Type B pancreatic cell (in vitro differentiated cells): ENCODE results near the gene DND1. TPM values are rescaled to one million over a fixed set of nuclear protein-coding genes. Genes with fewer than 3 reads are reported as not detected.
"Not testable (repeated sequence)": the region's sequence is repeated elsewhere in the genome, so short reads cannot be mapped to it uniquely, and the experiment has no call there.

Source experiments
- DNase-seq: peaks from one replicate; pipeline ENCODE4 v3.0.0; 2021; ENCODE audit warnings: mixed read lengths; ENCODE audit not compliant: unreplicated experiment; ENCODE audit errors: extremely low spot score
- H3K27ac Mint-ChIP-seq: 2 replicates; pipeline ENCODE4 v1.8.0; 2021; ENCODE audit warnings: mild to moderate bottlenecking, mixed read lengths
- H3K27me3 Mint-ChIP-seq: 2 replicates; pipeline ENCODE4 v1.8.0; 2021; ENCODE audit warnings: mixed read lengths
- H3K36me3 Mint-ChIP-seq: 2 replicates; pipeline ENCODE4 v1.8.0; 2021; ENCODE audit warnings: mixed read lengths
- H3K4me1 Mint-ChIP-seq: one replicate; pipeline ENCODE4 v1.8.0; 2021; ENCODE audit warnings: mixed read lengths; ENCODE audit not compliant: unreplicated experiment
- H3K4me3 Mint-ChIP-seq: 2 replicates; pipeline ENCODE4 v1.8.0; 2021; ENCODE audit warnings: mild to moderate bottlenecking, mixed read lengths
- H3K9me3 Mint-ChIP-seq: 2 replicates; pipeline ENCODE4 v1.8.0; 2021; ENCODE audit warnings: mixed read lengths
- CTCF ChIP-seq: fragments of 200-600 bp; sonication (generic); conservative IDR thresholded peaks from 2 replicates; pipeline ENCODE4 v1.5.0; 2021; ENCODE audit warnings: antibody characterized with exemption, mild to moderate bottlenecking
- long read RNA-seq: library from polyadenylated mRNA; unstranded; transcript quantifications from one replicate; pipeline ENCODE4 v2.0.0, GENCODE V29; 2020
- total RNA-seq: library from RNA; stranded (reverse); gene quantifications from 2 replicates; pipeline ENCODE4 v1.2.1, GENCODE V29; 2021; ENCODE audit warnings: low replicate concordance

DND1 gene
- total RNA-seq, result 1.6 and 2.6 TPM in 2 replicates
- long read RNA-seq, partial matches to known transcripts, result 0 of 1 reads
- long read RNA-seq, other reads (novel, unspliced or antisense), result 1 of 1 reads

GRCh38 chr5:140673187-140673976, at the start of gene DND1:
Gene DND1 (minus strand): TSS chr5:140673576. CDS start chr5:140673542, 34 bp downstream.
- H3K36me3 Mint-ChIP-seq, result peaks cover 11% of the 10 kb centered on the region
- H3K27ac Mint-ChIP-seq, result no peak within 1 kb of the TSS
- no peak within 1 kb of the TSS for H3K4me3 Mint-ChIP-seq
- no peak for TF ChIP-seq CTCF
- no peaks in the 10 kb centered on the region for H3K27me3 Mint-ChIP-seq
- DNase-seq, result no peak
- H3K4me1 Mint-ChIP-seq, result no peaks in the 10 kb centered on the region
- no peaks in the 10 kb centered on the region for H3K9me3 Mint-ChIP-seq

GRCh38 chr5:140721395-140721794, 48.0 kb upstream of the DND1 start:
- not testable (repeated sequence) for H3K36me3 Mint-ChIP-seq, DNase-seq, H3K27ac Mint-ChIP-seq, H3K4me3 Mint-ChIP-seq, H3K9me3 Mint-ChIP-seq, H3K4me1 Mint-ChIP-seq
- H3K27me3 Mint-ChIP-seq, result peaks cover 11% of the 10 kb centered on the region

- not testable (repeated sequence) for H3K4me3 Mint-ChIP-seq, DNase-seq, H3K27me3 Mint-ChIP-seq, H3K4me1 Mint-ChIP-seq, H3K9me3 Mint-ChIP-seq, H3K36me3 Mint-ChIP-seq, H3K27ac Mint-ChIP-seq
Measured at GRCh38 chr5:140720738-140721137, 47.4 kb upstream of the DND1 start.

- Mint-ChIP-seq H3K9me3 (no peaks in the 10 kb centered on the region), H3K27ac (peak overlapping the region; percentile 73), H3K27me3 (peaks cover 2% of the 10 kb centered on the region), H3K4me1 (no peaks in the 10 kb centered on the region), H3K4me3 (peak overlapping the region; percentile 66), H3K36me3 (no peaks in the 10 kb centered on the region)
- DNase-seq, result no peak
- no peak for TF ChIP-seq CTCF
Measured at GRCh38 chr5:140718266-140718592, 44.9 kb upstream of the DND1 start.

- not testable (repeated sequence) for DNase-seq, H3K27me3 Mint-ChIP-seq, H3K9me3 Mint-ChIP-seq, H3K36me3 Mint-ChIP-seq, H3K4me1 Mint-ChIP-seq, H3K4me3 Mint-ChIP-seq, H3K27ac Mint-ChIP-seq
Measured at GRCh38 chr5:140716238-140716637, 42.9 kb upstream of the DND1 start.

- Mint-ChIP-seq H3K36me3 (no peaks in the 10 kb centered on the region), H3K4me3 (no peak overlapping the region), H3K27ac (no peak overlapping the region), H3K4me1 (peaks cover 10% of the 10 kb centered on the region), H3K27me3 (peaks cover 10% of the 10 kb centered on the region), H3K9me3 (no peaks in the 10 kb centered on the region)
- TF ChIP-seq CTCF, result no peak
- DNase-seq, result no peak
Measured at GRCh38 chr5:140713562-140714094, 40.3 kb upstream of the DND1 start.

- Mint-ChIP-seq H3K27ac (peak overlapping the region; percentile 100), H3K9me3 (no peaks in the 10 kb centered on the region), H3K36me3 (no peaks in the 10 kb centered on the region), H3K27me3 (peaks cover 10% of the 10 kb centered on the region), H3K4me1 (peaks cover 10% of the 10 kb centered on the region), H3K4me3 (peak overlapping the region; percentile 93)
- no peak for TF ChIP-seq CTCF
- no peak for DNase-seq
Measured at GRCh38 chr5:140711794-140712193, 38.4 kb upstream of the DND1 start.
